PFSK-1 (cell line): ENCODE results near the gene FARP2.

ENCODE experiments used
- POLR2AphosphoS5 ChIP-seq: IDR thresholded peaks from 2 replicates; pipeline ENCODE4 v1.6.1; 2012; ENCODE audit warnings: low read depth, mild to moderate bottlenecking, control low read depth, low read length, moderate library complexity
- REST ChIP-seq, 2 experiments: IDR thresholded peaks; 2 replicates each; pipeline versions ENCODE4 v1.6.1 to v1.8.0; 2011 to 2012; ENCODE audit warnings: low read depth in 2 of 2, low read length in 2 of 2, control low read depth in 1 of 2, inconsistent platforms in 1 of 2, mild to moderate bottlenecking in 1 of 2, moderate library complexity in 1 of 2; ENCODE audit not compliant: insufficient read depth in 1 of 2

- TF ChIP-seq POLR2AphosphoS5 (no peak), REST (IDR thresholded peaks at IDR 0.05; ENCODE audit: insufficient read depth in 1 of 2, low read depth in 2 of 2, low read length in 2 of 2) (no peak)
These were observed 87.6 kb downstream of the FARP2 start for GRCh38 chr2:241443486-241444223.
